Activated naive CD8-positive, alpha-beta T cell treated with anti-CD3 and anti-CD28 coated beads for 36 hours (primary cell): Measurements from ENCODE around the gene DNMT3B. TPM values are rescaled to one million over a fixed set of nuclear protein-coding genes. Genes with fewer than 3 reads are reported as not detected.
"Not testable (repeated sequence)": the region's sequence is repeated elsewhere in the genome, so short reads cannot be mapped to it uniquely, and the experiment has no call there.

Experiments used
- DNase-seq: peaks from one replicate; pipeline ENCODE4 v3.0.0; 2021
- H3K27ac Mint-ChIP-seq: one replicate; pipeline ENCODE4 v1.8.0; 2022; ENCODE audit warnings: mild to moderate bottlenecking, moderate library complexity, mixed read lengths
- H3K27me3 Mint-ChIP-seq: one replicate; pipeline ENCODE4 v1.8.0; 2022; ENCODE audit warnings: mild to moderate bottlenecking, mixed read lengths
- H3K36me3 Mint-ChIP-seq: one replicate; pipeline ENCODE4 v1.8.0; 2021; ENCODE audit warnings: mild to moderate bottlenecking, mixed read lengths
- H3K4me1 Mint-ChIP-seq: one replicate; pipeline ENCODE4 v1.8.0; 2021; ENCODE audit warnings: mixed read lengths
- H3K4me3 Mint-ChIP-seq: one replicate; pipeline ENCODE4 v1.8.0; 2022; ENCODE audit warnings: mild to moderate bottlenecking, moderate library complexity, mixed read lengths
- H3K9me3 Mint-ChIP-seq: one replicate; pipeline ENCODE4 v1.8.0; 2022; ENCODE audit warnings: mixed read lengths
- total RNA-seq, 2 experiments: library from RNA; stranded (reverse); gene quantifications; one replicate each; pipeline ENCODE4 v1.2.3, GENCODE V29; 2021

DNMT3B gene
- total RNA-seq, 2 experiments from 2014 or later = 2.6 TPM

- no peaks in the 10 kb centered on the region for H3K27me3 Mint-ChIP-seq
- no peak for DNase-seq
- no peak overlapping the region for H3K27ac Mint-ChIP-seq
- no peaks in the 10 kb centered on the region for H3K9me3 Mint-ChIP-seq
- peaks cover 44% of the 10 kb centered on the region for H3K4me1 Mint-ChIP-seq
- no peaks in the 10 kb centered on the region for H3K36me3 Mint-ChIP-seq
- H3K4me3 Mint-ChIP-seq = no peak overlapping the region
Observed at GRCh38 chr20:32796383-32796948, 34.3 kb downstream of the DNMT3B start.

- Mint-ChIP-seq H3K27ac (no peak overlapping the region), H3K4me1 (peaks cover 42% of the 10 kb centered on the region), H3K27me3 (no peaks in the 10 kb centered on the region), H3K9me3 (no peaks in the 10 kb centered on the region), H3K4me3 (no peak overlapping the region), H3K36me3 (no peaks in the 10 kb centered on the region)
- no peak for DNase-seq
Observed at GRCh38 chr20:32796981-32797451, 34.8 kb downstream of the DNMT3B start.

- not testable (repeated sequence) for H3K9me3 Mint-ChIP-seq, H3K27ac Mint-ChIP-seq, DNase-seq, H3K27me3 Mint-ChIP-seq, H3K4me3 Mint-ChIP-seq, H3K36me3 Mint-ChIP-seq
- H3K4me1 Mint-ChIP-seq = peaks cover 37% of the 10 kb centered on the region
Observed at GRCh38 chr20:32797571-32797970, 35.4 kb downstream of the DNMT3B start.

- Mint-ChIP-seq H3K27ac (no peak overlapping the region), H3K4me1 (peaks cover 29% of the 10 kb centered on the region), H3K27me3 (no peaks in the 10 kb centered on the region), H3K4me3 (no peak overlapping the region), H3K9me3 (no peaks in the 10 kb centered on the region), H3K36me3 (peaks cover 3% of the 10 kb centered on the region)
- DNase-seq = no peak
Observed at GRCh38 chr20:32798046-32798981, 36.1 kb downstream of the DNMT3B start.

GRCh38 chr20:32803092-32803491, 40.9 kb downstream of the DNMT3B start:
- Mint-ChIP-seq H3K27ac (no peak overlapping the region), H3K4me3 (no peak overlapping the region), H3K4me1 (no peaks in the 10 kb centered on the region), H3K9me3 (no peaks in the 10 kb centered on the region), H3K27me3 (no peaks in the 10 kb centered on the region), H3K36me3 (peaks cover 3% of the 10 kb centered on the region)
- no peak for DNase-seq

- Mint-ChIP-seq H3K27me3 (no peaks in the 10 kb centered on the region), H3K9me3 (no peaks in the 10 kb centered on the region)
Observed at GRCh38 chr20:32804022-32804715, 42.0 kb downstream of the DNMT3B start.

GRCh38 chr20:32804817-32805216, 42.6 kb downstream of the DNMT3B start:
- H3K27me3 Mint-ChIP-seq = no peaks in the 10 kb centered on the region
- no peaks in the 10 kb centered on the region for H3K4me1 Mint-ChIP-seq
- DNase-seq = no peak
- peaks cover 3% of the 10 kb centered on the region for H3K36me3 Mint-ChIP-seq
- H3K27ac Mint-ChIP-seq = no peak overlapping the region
- no peaks in the 10 kb centered on the region for H3K9me3 Mint-ChIP-seq
- no peak overlapping the region for H3K4me3 Mint-ChIP-seq

More at GRCh38 chr20:32804022-32804715, 42.0 kb downstream of the DNMT3B start:
- H3K4me1 Mint-ChIP-seq = no peaks in the 10 kb centered on the region
- H3K27ac Mint-ChIP-seq = no peak overlapping the region
- no peak overlapping the region for H3K4me3 Mint-ChIP-seq
- H3K36me3 Mint-ChIP-seq = peaks cover 3% of the 10 kb centered on the region
- no peak for DNase-seq

GRCh38 chr20:32805721-32806120, 43.5 kb downstream of the DNMT3B start:
- no peak overlapping the region for H3K4me3 Mint-ChIP-seq
- H3K9me3 Mint-ChIP-seq = no peaks in the 10 kb centered on the region
- no peaks in the 10 kb centered on the region for H3K27me3 Mint-ChIP-seq
- peaks cover 3% of the 10 kb centered on the region for H3K36me3 Mint-ChIP-seq
- no peak for DNase-seq
- H3K27ac Mint-ChIP-seq = no peak overlapping the region
- no peaks in the 10 kb centered on the region for H3K4me1 Mint-ChIP-seq

GRCh38 chr20:32806356-32806755, 44.2 kb downstream of the DNMT3B start:
- H3K36me3 Mint-ChIP-seq = peaks cover 3% of the 10 kb centered on the region
- H3K9me3 Mint-ChIP-seq = no peaks in the 10 kb centered on the region

GRCh38 chr20:32807706-32808105, 45.5 kb downstream of the DNMT3B start:
- Mint-ChIP-seq H3K27ac (no peak overlapping the region), H3K4me1 (no peaks in the 10 kb centered on the region)

More at GRCh38 chr20:32806356-32806755, 44.2 kb downstream of the DNMT3B start:
- Mint-ChIP-seq H3K27me3 (no peaks in the 10 kb centered on the region), H3K4me3 (no peak overlapping the region), H3K4me1 (no peaks in the 10 kb centered on the region), H3K27ac (no peak overlapping the region)
- DNase-seq = no peak

GRCh38 chr20:32808438-32808837, 46.3 kb downstream of the DNMT3B start:
- H3K4me3 Mint-ChIP-seq = no peak overlapping the region
- H3K27me3 Mint-ChIP-seq = no peaks in the 10 kb centered on the region
- no peaks in the 10 kb centered on the region for H3K9me3 Mint-ChIP-seq
- H3K4me1 Mint-ChIP-seq = no peaks in the 10 kb centered on the region
- no peak overlapping the region for H3K27ac Mint-ChIP-seq
- no peaks in the 10 kb centered on the region for H3K36me3 Mint-ChIP-seq
- no peak for DNase-seq

More at GRCh38 chr20:32807706-32808105, 45.5 kb downstream of the DNMT3B start:
- peaks cover 2% of the 10 kb centered on the region for H3K36me3 Mint-ChIP-seq
- H3K4me3 Mint-ChIP-seq = no peak overlapping the region
- no peaks in the 10 kb centered on the region for H3K27me3 Mint-ChIP-seq
- no peak for DNase-seq
- H3K9me3 Mint-ChIP-seq = no peaks in the 10 kb centered on the region

GRCh38 chr20:32809907-32810306, 47.7 kb downstream of the DNMT3B start:
- H3K36me3 Mint-ChIP-seq = no peaks in the 10 kb centered on the region
- DNase-seq = no peak
- H3K4me1 Mint-ChIP-seq = no peaks in the 10 kb centered on the region
- no peak overlapping the region for H3K4me3 Mint-ChIP-seq
- H3K9me3 Mint-ChIP-seq = no peaks in the 10 kb centered on the region
- no peaks in the 10 kb centered on the region for H3K27me3 Mint-ChIP-seq
- no peak overlapping the region for H3K27ac Mint-ChIP-seq

- no peak overlapping the region for H3K4me3 Mint-ChIP-seq
- DNase-seq = no peak
- H3K9me3 Mint-ChIP-seq = no peaks in the 10 kb centered on the region
- no peak overlapping the region for H3K27ac Mint-ChIP-seq
- no peaks in the 10 kb centered on the region for H3K36me3 Mint-ChIP-seq
- H3K27me3 Mint-ChIP-seq = no peaks in the 10 kb centered on the region
- no peaks in the 10 kb centered on the region for H3K4me1 Mint-ChIP-seq
Observed at GRCh38 chr20:32810941-32811340, 48.8 kb downstream of the DNMT3B start.

GRCh38 chr20:32811886-32812285, 49.7 kb downstream of the DNMT3B start:
- no peaks in the 10 kb centered on the region for H3K36me3 Mint-ChIP-seq

More at GRCh38 chr20:32811886-32812285, 49.7 kb downstream of the DNMT3B start:
- Mint-ChIP-seq H3K27me3 (no peaks in the 10 kb centered on the region), H3K4me3 (no peak overlapping the region), H3K27ac (no peak overlapping the region), H3K4me1 (no peaks in the 10 kb centered on the region), H3K9me3 (no peaks in the 10 kb centered on the region)
- DNase-seq = no peak
